Endothelial cell of umbilical vein (primary cell): Measurements from ENCODE around the gene TMEM181.

Experiments used
- EZH2 ChIP-seq: IDR thresholded peaks from 2 replicates; pipeline ENCODE4 v1.6.1; 2012; ENCODE audit warnings: borderline replicate concordance, low read depth, mild to moderate bottlenecking, moderate library complexity, low read length, inconsistent platforms; ENCODE audit not compliant: severe bottlenecking
- MYC ChIP-seq: IDR thresholded peaks from one replicate; pipeline ENCODE4 v1.6.1; 2011; ENCODE audit warnings: mild to moderate bottlenecking, low read depth, low read length
- POLR2A ChIP-seq: IDR thresholded peaks from 2 replicates; pipeline ENCODE4 v1.6.1; 2012; ENCODE audit warnings: low read depth, mild to moderate bottlenecking, control low read depth, low read length
- POLR2AphosphoS5 ChIP-seq: IDR thresholded peaks from 2 replicates; pipeline ENCODE4 v1.6.1; 2012; ENCODE audit warnings: low read depth, mild to moderate bottlenecking, control low read depth, low read length, moderate library complexity; ENCODE audit not compliant: insufficient read depth
- TF ChIP-seq, protein P1 (sequence below), 2 donors: IDR thresholded peaks; 1 replicate in 1 of 2; 2 replicates in 1 of 2; pipeline ENCODE4 v1.5.1; 2011; ENCODE audit warnings: low read length in 2 of 2, mild to moderate bottlenecking in 2 of 2, moderate library complexity in 2 of 2, control low read depth in 1 of 2, inconsistent platforms in 1 of 2, low read depth in 1 of 2; ENCODE audit not compliant: insufficient read depth in 1 of 2; ENCODE audit errors: extremely low read depth in 1 of 2

DNA sequence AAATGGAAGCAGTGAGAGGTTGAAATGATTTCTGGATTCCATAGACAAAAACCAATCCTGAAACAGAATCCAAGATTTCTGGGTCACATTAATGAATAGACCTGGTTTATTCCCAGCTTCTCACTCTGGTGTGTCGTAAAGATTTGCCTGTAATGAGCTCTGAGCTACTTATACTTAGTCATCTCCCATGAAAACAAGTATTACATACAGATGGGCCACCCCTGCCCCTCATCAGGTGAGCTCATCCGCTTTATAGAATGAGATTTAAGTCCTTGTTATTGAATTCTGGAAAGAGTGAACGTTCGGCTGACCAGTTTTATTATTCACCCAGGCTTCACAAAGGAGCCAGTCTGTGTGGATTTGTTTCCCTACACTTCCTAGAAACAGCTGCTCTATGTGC lies 47.1 kb upstream of the TMEM181 start:
- TF ChIP-seq EZH2: no peak
- TF ChIP-seq, protein P1, sequence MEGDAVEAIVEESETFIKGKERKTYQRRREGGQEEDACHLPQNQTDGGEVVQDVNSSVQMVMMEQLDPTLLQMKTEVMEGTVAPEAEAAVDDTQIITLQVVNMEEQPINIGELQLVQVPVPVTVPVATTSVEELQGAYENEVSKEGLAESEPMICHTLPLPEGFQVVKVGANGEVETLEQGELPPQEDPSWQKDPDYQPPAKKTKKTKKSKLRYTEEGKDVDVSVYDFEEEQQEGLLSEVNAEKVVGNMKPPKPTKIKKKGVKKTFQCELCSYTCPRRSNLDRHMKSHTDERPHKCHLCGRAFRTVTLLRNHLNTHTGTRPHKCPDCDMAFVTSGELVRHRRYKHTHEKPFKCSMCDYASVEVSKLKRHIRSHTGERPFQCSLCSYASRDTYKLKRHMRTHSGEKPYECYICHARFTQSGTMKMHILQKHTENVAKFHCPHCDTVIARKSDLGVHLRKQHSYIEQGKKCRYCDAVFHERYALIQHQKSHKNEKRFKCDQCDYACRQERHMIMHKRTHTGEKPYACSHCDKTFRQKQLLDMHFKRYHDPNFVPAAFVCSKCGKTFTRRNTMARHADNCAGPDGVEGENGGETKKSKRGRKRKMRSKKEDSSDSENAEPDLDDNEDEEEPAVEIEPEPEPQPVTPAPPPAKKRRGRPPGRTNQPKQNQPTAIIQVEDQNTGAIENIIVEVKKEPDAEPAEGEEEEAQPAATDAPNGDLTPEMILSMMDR (IDR thresholded peaks at IDR 0.05; ENCODE audit: extremely low read depth in 1 of 2, insufficient read depth in 1 of 2, low read depth in 1 of 2, low read length in 2 of 2): no peak
- TF ChIP-seq POLR2A: no peak
- TF ChIP-seq MYC: no peak
- no peak for TF ChIP-seq POLR2AphosphoS5
